H1 (cell line): ENCODE results near the gene TEX22. TPM values are rescaled to one million over a fixed set of nuclear protein-coding genes. Genes with fewer than 3 reads are reported as not detected.

Source experiments
- CTCF ChIA-PET: fragments of 300-600 bp; sonication (Branson Sonifier 250); formaldehyde crosslinking; loops from one replicate; lab custom pipeline; 2021; ENCODE audit not compliant: partially characterized antibody; lab: Charles Lee
- POLR2A ChIA-PET: fragments of 300-600 bp; sonication (Branson Sonifier 250); formaldehyde crosslinking; loops from one replicate; lab custom pipeline; 2021; ENCODE audit warnings: inconsistent platforms; ENCODE audit not compliant: partially characterized antibody; lab: Charles Lee
- DNase-seq, 2 experiments: peaks; one replicate each; pipeline versions ENCODE4 v3.0.0 to v3.0.0-alpha.2; 2010 to 2022; ENCODE audit warnings: low spot score in 2 of 2, low read depth in 1 of 2, mixed read lengths in 1 of 2
- FAIRE-seq: peaks from 2 replicates; lab custom pipeline; 2011; peaks lifted over from hg19 to GRCh38; lab: Jason Lieb, UNC
- H2AFZ ChIP-seq: 2 replicates; pipeline ENCODE4 v1.8.1; 2012; ENCODE audit warnings: low read length, inconsistent platforms
- H2AK5ac ChIP-seq: 2 replicates; pipeline ENCODE4 v1.6.1; 2013; ENCODE audit warnings: low read depth, low read length
- H2BK120ac ChIP-seq: replicated peaks from 2 replicates; pipeline ENCODE3; 2013; ENCODE audit warnings: low read depth, low read length, inconsistent platforms
- H2BK12ac ChIP-seq: 2 replicates; pipeline ENCODE4 v1.6.1; 2013; ENCODE audit warnings: low read depth, low read length
- H2BK15ac ChIP-seq: 2 replicates; pipeline ENCODE4 v1.6.1; 2013; ENCODE audit warnings: low read length
- H2BK20ac ChIP-seq: 2 replicates; pipeline ENCODE4 v1.6.1; 2013; ENCODE audit warnings: low read length
- H2BK5ac ChIP-seq: 2 replicates; pipeline ENCODE4 v1.6.1; 2013; ENCODE audit warnings: low read depth, low read length
- H3K14ac ChIP-seq: 2 replicates; pipeline ENCODE4 v1.6.1; 2013; ENCODE audit warnings: inconsistent platforms; ENCODE audit not compliant: insufficient read length
- H3K18ac ChIP-seq: 2 replicates; pipeline ENCODE4 v1.6.1; 2013; ENCODE audit warnings: low read length; ENCODE audit errors: extremely low read depth
- H3K23ac ChIP-seq: 2 replicates; pipeline ENCODE4 v1.6.1; 2013; ENCODE audit warnings: inconsistent platforms; ENCODE audit not compliant: insufficient read length
- H3K23me2 ChIP-seq: 2 replicates; pipeline ENCODE4 v1.6.1; 2013; ENCODE audit warnings: low read depth, low read length
- H3K27ac ChIP-seq: 2 replicates; pipeline ENCODE4 v1.6.1; 2011; ENCODE audit warnings: low read depth, low read length, inconsistent platforms
- H3K27me3 ChIP-seq, 4 experiments: replicated peaks in 1 of 4; 1 replicate in 1 of 4; 2 replicates in 3 of 4; pipeline versions ENCODE4 v1.6.1 to v1.8.1; 2011 to 2013; ENCODE audit warnings: low read length in 3 of 4, mild to moderate bottlenecking in 3 of 4, inconsistent platforms in 2 of 4, mixed read lengths in 2 of 4, moderate library complexity in 1 of 4; ENCODE audit not compliant: control insufficient read depth in 3 of 4, insufficient read depth in 3 of 4; ENCODE audit errors: extremely low read depth in 1 of 4
- H3K36me3 ChIP-seq, 4 experiments: 2 replicates each; pipeline versions ENCODE4 v1.6.1 to v1.8.1; 2011 to 2013; ENCODE audit warnings: mild to moderate bottlenecking in 4 of 4, low read length in 3 of 4, moderate library complexity in 2 of 4, control low read depth in 1 of 4, inconsistent platforms in 1 of 4; ENCODE audit not compliant: insufficient read depth in 4 of 4, control insufficient read depth in 2 of 4
- H3K4ac ChIP-seq: replicated peaks from 2 replicates; pipeline ENCODE3; 2013; ENCODE audit warnings: low read length, low read depth, mixed read lengths, inconsistent platforms; ENCODE audit not compliant: insufficient read length
- H3K4me1 ChIP-seq, 4 experiments: replicated peaks in 1 of 4; 1 replicate in 1 of 4; 2 replicates in 3 of 4; pipeline versions ENCODE4 v1.6.1 to v1.8.1; 2011 to 2013; ENCODE audit warnings: low read length in 3 of 4, inconsistent platforms in 2 of 4, mixed read lengths in 1 of 4; ENCODE audit not compliant: insufficient read depth in 4 of 4, control insufficient read depth in 3 of 4
- H3K4me2 ChIP-seq, 2 experiments: 2 replicates each; pipeline versions ENCODE4 v1.6.1 to v1.8.1; 2011 to 2013; ENCODE audit warnings: low read depth in 2 of 2, low read length in 2 of 2, control low read depth in 1 of 2, inconsistent platforms in 1 of 2, mild to moderate bottlenecking in 1 of 2; ENCODE audit not compliant: insufficient read depth in 1 of 2
- H3K4me3 ChIP-seq, 4 experiments: fragments of 200-600, 300-600 bp in 1 of 4; sonication (generic), shearing (Covaris generic), sonication (Bioruptor Twin) in 1 of 4; 2 replicates each; pipeline versions ENCODE4 v1.5.1 to v1.8.1; 2011 to 2016; ENCODE audit warnings: low read length in 4 of 4, low read depth in 3 of 4, control low read depth in 2 of 4, inconsistent platforms in 2 of 4, mild to moderate bottlenecking in 2 of 4, mixed read lengths in 1 of 4, moderate library complexity in 1 of 4; ENCODE audit not compliant: insufficient read depth in 2 of 4; ENCODE audit errors: extremely low read depth in 1 of 4
- H3K56ac ChIP-seq: replicated peaks from 2 replicates; pipeline ENCODE3; 2013; ENCODE audit warnings: low read depth, mild to moderate bottlenecking, mixed read lengths, low read length, inconsistent platforms; ENCODE audit not compliant: insufficient read length
- H3K79me1 ChIP-seq: 2 replicates; pipeline ENCODE4 v1.6.1; 2013; ENCODE audit warnings: low read depth, low read length, control low read depth
- H3K79me2 ChIP-seq, 2 experiments: 2 replicates each; pipeline versions ENCODE4 v1.6.1 to v1.8.1; 2012 to 2013; ENCODE audit warnings: low read length in 2 of 2, mild to moderate bottlenecking in 2 of 2, inconsistent platforms in 1 of 2; ENCODE audit not compliant: insufficient read depth in 2 of 2, control insufficient read depth in 1 of 2
- H3K9ac ChIP-seq, 4 experiments: replicated peaks in 1 of 4; 1 replicate in 1 of 4; 2 replicates in 3 of 4; pipeline versions ENCODE4 v1.6.1 to v1.8.1; 2011 to 2013; ENCODE audit warnings: low read depth in 3 of 4, low read length in 3 of 4, control low read depth in 2 of 4, mild to moderate bottlenecking in 2 of 4, moderate library complexity in 2 of 4, inconsistent platforms in 1 of 4; ENCODE audit errors: extremely low read depth in 1 of 4
- H3K9me3 ChIP-seq, 2 experiments: 2 replicates each; pipeline versions ENCODE4 v1.6.1 to v1.8.1; 2012 to 2013; ENCODE audit warnings: mild to moderate bottlenecking in 2 of 2, moderate library complexity in 2 of 2, control low read depth in 1 of 2, inconsistent platforms in 1 of 2, low read depth in 1 of 2, low read length in 1 of 2, mixed read lengths in 1 of 2; ENCODE audit not compliant: insufficient read depth in 2 of 2
- H4K20me1 ChIP-seq, 2 experiments: replicated peaks in 1 of 2; 2 replicates each; pipeline versions ENCODE3 to v1.8.1; 2011 to 2013; ENCODE audit warnings: inconsistent platforms in 2 of 2, low read length in 2 of 2, mild to moderate bottlenecking in 1 of 2; ENCODE audit not compliant: insufficient read depth in 2 of 2, control insufficient read depth in 1 of 2
- H4K5ac ChIP-seq: 2 replicates; pipeline ENCODE4 v1.6.1; 2013; ENCODE audit warnings: low read length, low read depth, mixed read lengths, inconsistent platforms; ENCODE audit not compliant: insufficient read length
- H4K8ac ChIP-seq: 2 replicates; pipeline ENCODE4 v1.8.0; 2013; ENCODE audit warnings: mild to moderate bottlenecking, moderate library complexity, low read length, inconsistent platforms; ENCODE audit not compliant: insufficient read depth; ENCODE audit errors: extremely low read depth
- H4K91ac ChIP-seq: replicated peaks from 2 replicates; pipeline ENCODE3; 2013; ENCODE audit warnings: low read length, mixed read lengths, inconsistent platforms; ENCODE audit not compliant: insufficient read length
- GTF2F1 ChIP-seq: IDR thresholded peaks from 2 replicates; pipeline ENCODE4 v1.6.1; 2012; ENCODE audit warnings: low read depth, low read length, improper control_type of control experiment, borderline replicate concordance
- HDAC6 ChIP-seq: IDR thresholded peaks from one replicate; pipeline ENCODE4 v1.7.1; 2012; ENCODE audit warnings: low read depth, mild to moderate bottlenecking, inconsistent platforms, low read length, moderate library complexity
- POLR2A ChIP-seq, 2 experiments: IDR thresholded peaks; 1 replicate in 1 of 2; 2 replicates in 1 of 2; pipeline ENCODE4 v1.6.1; 2011; ENCODE audit warnings: low read depth in 2 of 2, low read length in 2 of 2, mild to moderate bottlenecking in 2 of 2; ENCODE audit errors: control extremely low read depth in 1 of 2
- POU5F1 ChIP-seq: IDR thresholded peaks from 2 replicates; pipeline ENCODE4 v1.6.1; 2011; ENCODE audit warnings: low read depth, mild to moderate bottlenecking, low read length, moderate library complexity
- RNF2 ChIP-seq: fragments of 200-900, 300-1000 bp; sonication (generic); IDR thresholded peaks from 2 replicates; pipeline ENCODE4 v1.7.1; 2016; ENCODE audit warnings: borderline replicate concordance, low read depth, mild to moderate bottlenecking, antibody characterized with exemption, low read length; ENCODE audit not compliant: poor library complexity, severe bottlenecking; ENCODE audit errors: missing control alignments
- WGBS, 2 experiments: shearing (Covaris generic) in 1 of 2; methylation state at CpG; one replicate each; pipeline versions ENCODE4 v1.1.6 to v1.1.7; 2013 to 2015; ENCODE audit warnings: low lambda C conversion rate in 2 of 2, mixed read lengths in 2 of 2, inconsistent platforms in 1 of 2, low coverage in 1 of 2, missing lambda C conversion rate in 1 of 2; ENCODE audit not compliant: insufficient replicate concordance in 2 of 2, insufficient coverage in 1 of 2, insufficient read length in 1 of 2; ENCODE audit errors: extremely low coverage in 1 of 2, missing lambda C conversion rate in 1 of 2; 5-methylcytosine and 5-hydroxymethylcytosine counted together
- polyA plus RNA-seq, 7 experiments: library from polyadenylated mRNA; depleted of rRNA in 3 of 7; stranded (reverse) in 5 of 7; unstranded in 2 of 7; fragments of >200 nt in 5 of 7; fragments of 200-250 nt in 2 of 7; gene quantifications; 1 replicate in 5 of 7; 2 replicates in 1 of 7; 4 replicates in 1 of 7; pipeline versions ENCODE4 v1.2.1 to v1.2.3, GENCODE V29; 2011 to 2013; ENCODE audit warnings: missing spikeins in 2 of 7, mixed read lengths in 2 of 7
- total RNA-seq: library from RNA; stranded (reverse); fragmentation: NEBNext Ultra II Directional; extraction: Animal tissue kit (Norgen Biotek cat#: 25700); gene quantifications from 2 replicates; pipeline ENCODE4 v1.2.1, GENCODE V29; 2021

The TEX22 gene
- total and polyA plus RNA-seq, 2 of the 8 experiments (the other 6 are each of a cell fraction or from before 2014, with no cell fraction given) = 0.24 to 0.39 TPM

DNA sequence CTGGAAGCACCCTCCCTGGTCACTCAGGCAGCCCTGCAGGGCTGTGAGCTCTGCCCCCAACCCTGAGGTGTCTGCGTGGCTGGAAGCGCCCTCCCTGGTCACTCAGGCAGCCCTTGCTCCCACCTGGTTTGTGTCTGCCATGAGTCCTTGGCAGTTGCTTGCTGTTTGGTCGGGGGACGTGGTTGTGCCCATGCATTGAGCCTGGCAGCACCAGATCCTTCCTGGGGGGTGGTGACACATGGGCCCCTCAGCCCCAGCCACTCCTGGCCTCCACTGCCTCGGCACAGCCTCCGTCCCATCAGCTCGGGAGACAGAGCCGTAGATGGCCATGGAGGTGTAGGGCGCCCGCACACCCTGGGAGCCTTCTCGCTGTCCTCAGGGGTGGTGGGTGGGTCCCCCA lies 40.8 kb downstream of the TEX22 start:
- no peak overlapping the region for H4K91ac ChIP-seq
- no peak overlapping the region for H2BK5ac ChIP-seq
- H3K79me1 ChIP-seq = peaks cover 34% of the 10 kb centered on the region
- no peak overlapping the region for H2BK120ac ChIP-seq
- no peak overlapping the region for H3K4me3 ChIP-seq
- no peaks in the 10 kb centered on the region for H3K27me3 ChIP-seq
- no peak overlapping the region for H3K9ac ChIP-seq
- no peak overlapping the region for H2AK5ac ChIP-seq
- H2BK20ac ChIP-seq = no peak overlapping the region
- 88% methylated on average over 5 of the region's 11 CpGs; no CpG with 5 or more reads in 1 of the 2 experiments for WGBS, 2 experiments
- no peaks in the 10 kb centered on the region for H3K9me3 ChIP-seq
- no peak overlapping the region for H3K4ac ChIP-seq
- peaks cover 12 to 52% of the 10 kb centered on the region in 2 experiments for H3K79me2 ChIP-seq
- H3K4me1 ChIP-seq = peaks cover 0 to 3% (median 0%) of the 10 kb centered on the region in 4 experiments; a peak in 2 of 7 replicates
- H3K23ac ChIP-seq = no peak overlapping the region
- H2BK15ac ChIP-seq = no peak overlapping the region
- ChIA-PET CTCF (interaction anchor here (1.3 to 1.7 kb wide), 2 partner anchors 50 to 69 kb away, joined by 3 read pairs; no protein-coding TSS in a partner anchor), POLR2A (interaction anchor here (1.5 to 1.6 kb wide), 2 partner anchors 9 to 18 kb away, joined by 3 to 5 read pairs; no protein-coding TSS in a partner anchor)
- H3K23me2 ChIP-seq = no peaks in the 10 kb centered on the region
- H3K56ac ChIP-seq = no peak overlapping the region
- H4K5ac ChIP-seq = no peak overlapping the region
- 0 out of 2 replicates have a peak overlapping the region, but pooled peaks have one; percentile 25 for H4K8ac ChIP-seq
- DNase-seq (no peak), FAIRE-seq (no peak)
- no peak overlapping the region for H2AFZ ChIP-seq
- no peak overlapping the region for H3K27ac ChIP-seq
- H3K36me3 ChIP-seq = peaks cover 0 to 10% (median 2%) of the 10 kb centered on the region in 4 experiments; a peak in 4 of 8 replicates
- no peak overlapping the region for H3K18ac ChIP-seq
- no peak overlapping the region for H3K14ac ChIP-seq
- TF ChIP-seq HDAC6 (no peak), POLR2A (IDR thresholded peaks at IDR 0.05; ENCODE audit: control extremely low read depth in 1 of 2, low read depth in 2 of 2, low read length in 2 of 2) (no peak), POU5F1 (no peak), GTF2F1 (no peak), RNF2 (no peak)
- no peak overlapping the region for H2BK12ac ChIP-seq
- peaks cover 36 to 53% of the 10 kb centered on the region in 2 experiments for H4K20me1 ChIP-seq
- no peak overlapping the region for H3K4me2 ChIP-seq
